HG03575 (cell line): Measurements from ENCODE around the gene MAT1A.
"Not testable (repeated sequence)": the region's sequence is repeated elsewhere in the genome, so short reads cannot be mapped to it uniquely, and the experiment has no call there.

Experiments
- ATAC-seq: cut with Tn5 transposase; IDR thresholded peaks from one replicate; pipeline ENCODE4 v1.9.1; 2021; ENCODE audit not compliant: unreplicated experiment, insufficient number of reproducible peaks, low FRiP score; ENCODE audit errors: extremely low read depth

MAT1A gene

DNA sequence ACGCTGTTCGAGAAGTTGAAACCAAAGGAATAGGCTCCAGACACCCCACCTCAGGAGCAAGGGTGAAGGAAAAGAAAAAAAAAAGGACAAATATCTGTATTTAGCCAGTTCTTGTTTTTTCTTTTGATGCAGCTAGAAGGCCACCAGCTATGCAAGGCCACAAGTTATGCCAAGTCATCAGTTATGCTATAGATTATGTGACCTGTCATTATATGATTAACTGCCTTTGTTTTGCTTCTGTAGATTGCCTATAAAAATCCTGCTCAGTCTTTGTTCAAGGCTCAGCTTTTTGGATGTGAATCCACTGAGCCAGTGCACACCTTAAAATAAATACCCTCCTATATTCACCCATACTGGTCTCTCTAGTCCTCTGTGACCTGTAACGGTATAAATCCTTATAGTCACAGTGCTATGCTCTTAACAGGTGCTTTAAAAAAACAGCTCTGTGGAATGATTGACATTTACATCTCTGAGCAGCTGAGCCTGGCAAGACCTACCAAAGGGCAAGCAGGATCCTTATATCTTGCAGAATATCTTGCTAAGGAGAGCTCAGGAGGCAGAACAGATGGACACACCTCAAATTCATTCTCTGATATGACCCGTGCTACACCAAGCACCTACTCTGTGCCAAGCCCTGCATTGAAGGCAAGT lies 20.4 kb downstream of the MAT1A start:
- ATAC-seq, result no peak

DNA sequence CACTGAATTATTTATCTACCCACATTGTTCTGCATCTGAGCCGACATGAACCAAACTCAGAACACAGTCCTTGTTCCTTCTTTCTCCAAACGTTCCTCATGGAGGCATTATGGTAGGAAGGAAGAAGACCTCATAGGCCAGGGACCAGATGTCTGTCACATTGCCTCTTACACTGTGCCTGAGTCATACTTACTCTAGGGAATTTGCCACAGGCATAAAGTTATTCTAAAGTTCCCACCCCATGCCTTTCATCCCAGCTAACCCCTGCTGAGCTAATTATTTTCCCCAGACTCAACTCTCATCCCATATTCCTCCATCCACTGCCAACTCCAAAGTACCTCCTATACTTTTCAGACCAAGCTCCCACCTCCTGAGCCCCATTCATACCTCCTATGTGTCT lies 21.2 kb downstream of the MAT1A start:
- no peak for ATAC-seq

DNA sequence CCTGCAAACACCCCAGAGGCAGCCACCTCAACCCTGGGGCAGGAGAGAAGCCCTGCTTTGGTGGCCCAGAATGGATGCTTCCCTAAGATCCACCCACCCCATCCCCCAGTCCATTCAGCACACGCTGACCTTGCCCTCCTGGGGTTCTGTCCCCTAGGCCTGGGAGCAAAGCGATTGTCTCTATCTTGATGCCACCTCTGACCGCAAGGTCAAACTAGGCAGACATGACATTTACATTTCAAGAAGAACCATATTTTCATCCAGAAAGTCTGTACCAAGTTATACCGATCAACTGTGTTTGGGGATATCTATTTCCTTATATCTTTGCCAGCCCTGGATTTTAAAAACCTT lies 23.0 kb downstream of the MAT1A start:
- no peak for ATAC-seq

DNA sequence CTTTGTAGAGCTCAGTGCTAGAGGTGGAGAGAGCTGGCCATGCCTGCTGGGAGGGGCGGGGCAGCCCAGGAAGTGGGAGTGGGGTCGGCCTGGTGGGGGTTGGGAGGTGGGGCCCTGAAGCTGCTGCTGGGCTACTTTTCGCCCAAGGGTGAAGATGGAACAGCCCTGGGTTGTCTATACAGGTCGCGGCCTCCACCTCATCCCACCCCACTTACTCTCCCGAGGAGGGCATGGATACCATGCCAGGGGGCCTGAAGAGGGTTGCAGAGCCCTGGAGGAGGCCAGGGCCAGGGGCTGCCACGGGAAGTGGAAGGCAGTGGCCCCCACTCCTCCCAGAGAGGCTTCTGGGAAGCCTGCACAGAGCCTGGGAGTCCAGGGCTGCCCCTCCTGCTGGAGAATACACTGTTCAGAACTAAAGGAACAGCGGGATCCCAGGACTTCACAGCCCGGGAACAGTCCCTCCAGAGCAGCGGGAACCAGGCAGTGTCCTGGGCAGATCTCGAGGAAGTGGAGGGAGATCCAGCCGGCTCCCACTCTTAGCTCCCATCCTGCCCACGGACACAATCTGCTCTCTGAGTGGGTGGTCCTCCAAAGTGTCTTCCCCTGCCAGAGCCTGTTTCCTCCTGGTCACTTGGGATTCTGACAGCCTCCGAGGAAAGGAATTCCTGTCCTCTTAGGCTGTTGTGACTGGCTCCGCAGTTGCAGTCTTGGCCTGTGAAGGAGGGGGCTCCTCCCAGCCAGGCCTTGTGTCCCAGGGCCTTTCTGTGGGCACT lies 23.5 kb downstream of the MAT1A start:
- ATAC-seq, result no peak

DNA sequence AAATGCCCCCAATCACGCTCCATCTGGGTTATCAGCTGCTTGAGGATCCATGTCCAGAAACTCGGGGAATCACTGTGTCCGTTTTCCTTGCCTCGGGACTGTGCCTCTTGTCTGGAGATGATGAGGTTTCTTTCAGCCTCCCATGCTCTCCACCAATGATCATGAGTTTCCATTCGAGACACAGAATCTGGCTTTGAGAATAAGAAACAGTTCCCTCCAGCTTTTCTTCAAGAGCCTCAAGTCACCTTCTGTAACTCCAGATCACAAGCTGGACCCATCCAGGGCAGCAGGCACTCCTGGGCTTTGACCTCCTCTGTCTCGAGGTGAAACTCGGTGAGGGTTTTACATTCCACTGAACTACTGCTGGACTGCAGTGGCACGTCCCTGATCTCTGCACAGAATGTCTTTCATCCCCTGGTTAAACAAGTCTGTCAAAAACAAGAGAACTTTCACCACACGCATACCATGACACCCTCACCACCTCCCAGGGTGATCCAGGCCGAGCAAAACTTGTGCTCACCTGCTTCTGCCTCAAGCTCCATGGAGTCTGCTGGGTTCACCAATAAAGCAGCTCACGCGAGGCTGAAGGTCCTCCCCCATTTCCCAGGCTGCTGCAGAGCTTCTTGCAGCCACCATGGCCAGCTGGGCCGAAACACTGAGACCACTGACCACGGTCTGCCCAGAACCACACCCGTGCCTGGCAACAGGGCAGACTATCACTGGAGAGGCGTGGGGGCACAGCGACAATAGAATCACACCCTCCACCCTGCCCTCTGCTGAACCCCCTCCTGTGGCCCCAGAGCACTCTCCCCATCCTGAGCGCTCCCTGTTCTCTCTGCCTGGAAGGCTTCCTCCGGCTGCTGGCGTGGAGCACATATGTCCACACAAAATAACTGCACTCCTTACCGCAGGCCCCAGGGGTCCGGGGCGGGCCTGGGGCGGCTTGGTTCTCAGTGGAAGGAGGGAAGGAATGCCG lies 25.1 kb downstream of the MAT1A start:
- ATAC-seq, result no peak

DNA sequence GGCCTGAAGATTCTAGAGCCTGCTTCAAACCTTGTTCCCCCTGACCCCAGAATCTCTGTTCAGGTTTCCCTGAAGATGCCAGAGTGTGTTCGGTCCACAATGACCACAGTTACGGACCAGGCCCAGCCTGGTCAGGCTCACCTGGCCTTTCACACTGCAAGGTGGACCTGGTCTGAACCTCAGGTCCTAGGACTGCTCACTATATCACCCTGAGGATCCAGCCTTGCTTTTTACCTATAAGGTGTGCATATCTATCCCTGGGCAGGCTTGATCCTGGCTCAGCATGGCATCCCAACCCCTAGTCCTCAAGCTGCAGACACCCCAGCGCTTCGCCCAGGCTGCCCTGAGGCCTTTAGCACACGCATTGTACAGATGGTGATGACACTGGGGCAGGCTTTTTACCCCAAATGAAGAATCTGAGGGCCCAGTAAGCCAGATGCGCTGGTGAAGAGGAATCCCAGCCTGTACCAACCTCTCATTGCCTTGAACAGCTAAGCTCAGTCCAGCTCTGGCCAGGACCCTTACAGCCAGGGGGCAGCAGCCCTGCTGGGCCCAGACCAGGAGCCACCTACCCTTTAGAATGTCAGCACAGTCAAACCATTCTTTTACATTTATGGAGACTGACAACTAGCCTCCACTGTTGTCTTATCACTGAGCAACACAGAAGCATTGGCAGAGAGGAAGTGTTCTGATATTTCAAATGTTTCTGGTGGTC lies 28.0 kb downstream of the MAT1A start:
- no peak for ATAC-seq

DNA sequence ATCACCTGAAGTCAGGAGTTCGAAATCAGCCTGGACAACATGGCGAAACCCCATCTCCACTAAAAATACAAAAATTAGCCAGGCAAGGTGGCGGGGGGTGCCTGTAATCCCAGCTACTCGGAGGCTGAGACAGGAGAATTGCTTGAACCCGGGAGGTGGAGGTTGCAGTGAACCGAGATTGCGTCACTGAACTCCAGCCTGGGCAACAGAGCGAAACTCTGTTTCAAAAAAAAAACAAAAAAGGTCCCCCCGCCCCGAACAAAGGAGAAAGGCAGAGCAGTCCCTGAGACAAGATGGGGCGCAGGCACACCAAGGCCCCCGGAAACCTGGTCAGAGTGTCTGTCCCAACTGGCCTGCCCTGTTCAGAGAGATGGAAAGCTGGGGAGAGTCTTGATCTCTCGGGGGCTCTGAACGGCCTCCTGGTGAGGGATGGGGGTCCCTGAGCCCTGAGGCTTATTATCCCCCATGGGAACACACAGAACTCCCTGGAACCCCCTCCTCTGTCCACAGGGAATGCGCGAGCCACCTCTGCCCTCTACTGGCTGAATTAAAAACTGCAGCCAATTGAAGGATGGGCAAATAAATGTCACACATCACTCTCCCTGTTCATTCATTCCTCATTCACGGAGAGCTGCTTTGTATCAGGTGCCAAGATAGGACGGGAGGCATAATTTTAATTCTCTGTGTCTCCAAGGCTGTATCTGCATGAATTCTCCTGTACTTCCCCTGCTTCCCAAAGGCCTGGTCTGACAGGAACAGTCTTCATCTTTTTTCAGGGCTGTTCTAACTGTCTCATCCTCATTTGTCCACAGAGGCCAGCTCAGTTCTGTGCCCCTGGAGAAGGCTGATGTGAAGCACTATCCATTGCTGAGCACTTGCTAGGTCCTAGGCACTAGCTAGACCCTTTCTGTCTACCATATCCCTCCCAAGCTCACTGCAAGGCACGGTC lies 28.9 kb downstream of the MAT1A start:
- no peak for ATAC-seq

DNA sequence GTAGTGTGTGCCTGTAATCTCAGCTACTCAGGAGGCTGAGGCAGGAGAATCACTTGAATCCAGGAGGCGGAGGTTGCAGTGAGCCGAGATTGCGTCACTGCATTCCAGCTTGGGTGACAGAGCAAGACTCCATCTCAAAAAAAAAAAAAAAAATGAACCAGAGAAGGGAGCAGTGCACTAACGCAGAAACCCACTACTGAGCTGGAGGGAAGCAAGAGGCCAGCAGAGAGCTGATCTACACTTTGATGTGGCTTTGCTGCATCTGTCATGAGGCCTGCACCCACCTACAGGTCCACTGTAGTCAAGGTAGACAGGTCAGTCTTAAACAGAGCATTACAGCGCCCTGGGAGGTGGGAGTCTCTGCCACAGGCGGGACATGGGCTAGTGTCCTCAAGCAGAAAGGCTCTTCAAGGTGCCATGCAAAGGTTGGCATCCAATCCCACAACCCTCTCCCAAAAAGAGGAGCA lies 30.0 kb downstream of the MAT1A start:
- no peak for ATAC-seq

DNA sequence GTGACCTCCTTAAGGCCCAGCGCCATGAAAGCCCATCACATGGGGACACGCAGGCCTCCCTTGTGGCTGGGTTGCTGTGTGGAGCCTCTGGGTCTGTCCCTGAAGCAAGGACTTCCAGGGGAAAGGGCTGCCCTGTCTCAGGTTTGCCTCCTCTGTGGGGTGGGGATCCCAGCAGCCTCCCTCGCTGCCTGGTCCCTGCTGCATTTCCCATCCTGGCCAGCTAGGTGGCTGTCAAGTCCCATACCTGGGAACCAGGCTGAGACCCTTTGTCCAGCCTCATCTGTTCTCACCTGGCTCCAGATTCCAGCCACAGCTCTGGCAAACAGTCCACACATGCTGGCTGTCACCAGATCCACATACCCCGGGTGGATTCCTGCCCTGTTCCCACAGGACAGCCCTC lies 32.7 kb downstream of the MAT1A start:
- ATAC-seq, result not testable (repeated sequence)

DNA sequence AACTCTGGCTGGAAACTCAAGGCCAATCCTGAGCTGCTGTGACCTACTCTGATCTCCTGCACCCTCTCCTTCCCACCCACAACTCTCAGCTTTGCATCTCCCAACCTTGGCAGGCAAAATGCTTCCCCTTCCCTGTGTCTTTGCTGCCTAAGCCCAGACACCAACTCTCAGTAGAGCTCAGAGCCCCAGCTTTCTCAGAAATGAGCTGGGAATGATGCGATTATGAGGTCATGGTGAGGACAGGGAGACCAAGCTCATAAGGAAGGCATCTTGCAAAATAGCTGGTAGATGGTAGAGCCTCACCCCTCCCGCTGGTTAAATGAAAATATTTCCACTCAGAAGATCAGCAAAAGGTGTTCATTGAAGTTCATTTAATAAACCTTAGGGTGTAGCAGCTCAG lies 34.7 kb downstream of the MAT1A start:
- ATAC-seq, result not testable (repeated sequence)

DNA sequence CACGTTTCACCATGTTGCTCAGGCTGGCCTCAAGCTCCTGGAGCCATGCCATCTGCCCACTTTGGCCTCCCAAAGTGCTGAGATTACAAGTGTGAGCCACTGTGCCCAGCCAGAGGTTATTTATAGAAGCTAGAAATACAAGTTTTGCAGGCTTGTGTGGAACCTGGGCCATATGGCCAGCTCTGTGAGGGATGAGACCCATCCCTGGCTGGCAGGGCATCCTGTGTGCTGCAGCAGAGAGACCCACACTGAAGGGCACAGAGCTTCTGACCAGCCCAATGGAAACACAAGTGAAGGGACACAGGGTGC lies 35.5 kb downstream of the MAT1A start:
- ATAC-seq, result not testable (repeated sequence)

DNA sequence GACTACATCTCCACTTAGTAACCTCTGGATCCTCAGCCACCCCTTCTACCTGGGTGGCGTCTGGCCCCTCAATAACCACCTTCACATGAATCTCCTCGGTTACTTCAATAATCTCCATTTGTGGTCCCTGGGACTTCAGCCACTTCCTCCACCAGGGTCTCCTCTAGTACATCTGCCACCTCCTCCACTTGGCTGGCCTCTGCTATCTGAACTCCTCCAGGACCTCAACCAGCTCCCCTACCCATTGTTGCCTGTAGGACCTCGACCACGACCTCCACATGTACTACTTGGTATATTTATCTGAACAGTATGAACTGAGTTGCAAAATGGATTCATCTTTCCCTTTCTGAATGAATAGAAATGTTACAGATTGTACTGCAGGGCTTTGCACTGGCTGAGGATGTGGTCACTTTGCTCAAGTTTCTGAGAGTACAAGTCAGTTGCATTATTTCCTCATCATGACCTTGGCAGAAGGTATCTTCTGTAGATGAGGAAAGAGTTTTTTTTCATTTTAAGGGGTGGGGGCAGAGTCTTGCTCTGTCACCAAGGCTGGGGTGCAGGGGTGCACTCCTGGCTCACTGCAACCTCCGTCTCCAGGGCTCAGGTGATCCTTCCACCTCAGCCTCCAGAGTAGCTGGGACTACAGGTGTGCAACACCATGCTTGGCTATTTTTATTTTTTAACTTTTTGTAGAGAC lies 36.0 kb downstream of the MAT1A start:
- ATAC-seq, result peak; percentile 63

DNA sequence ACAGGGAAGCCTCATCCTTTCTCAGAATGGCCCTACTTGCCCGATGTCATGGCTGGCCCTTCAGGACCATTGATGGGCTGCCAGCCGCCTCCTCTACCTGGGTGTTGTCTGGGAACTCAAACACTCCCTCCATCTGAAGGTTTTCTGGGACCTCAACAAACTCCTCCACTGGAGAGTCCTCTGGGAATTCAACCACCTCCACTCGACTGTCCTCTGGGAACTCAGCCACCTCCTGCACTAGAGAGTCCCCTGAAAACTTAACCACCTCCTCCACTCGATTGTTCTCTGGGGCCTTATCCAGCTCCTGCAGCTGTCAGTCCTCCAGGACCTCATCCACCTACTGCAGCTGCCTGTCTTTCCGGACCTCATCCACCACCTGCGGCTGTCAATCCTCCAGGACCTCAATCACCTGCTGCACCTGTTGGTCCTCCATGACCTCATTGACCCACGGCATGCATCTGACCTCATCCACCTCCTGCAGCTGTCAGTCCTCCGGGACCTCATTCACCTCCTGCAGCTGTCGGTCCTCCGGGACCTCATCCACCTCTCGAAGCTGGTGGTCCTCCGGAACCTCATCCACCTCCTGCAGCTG lies 37.1 kb downstream of the MAT1A start:
- ATAC-seq, result no peak

DNA sequence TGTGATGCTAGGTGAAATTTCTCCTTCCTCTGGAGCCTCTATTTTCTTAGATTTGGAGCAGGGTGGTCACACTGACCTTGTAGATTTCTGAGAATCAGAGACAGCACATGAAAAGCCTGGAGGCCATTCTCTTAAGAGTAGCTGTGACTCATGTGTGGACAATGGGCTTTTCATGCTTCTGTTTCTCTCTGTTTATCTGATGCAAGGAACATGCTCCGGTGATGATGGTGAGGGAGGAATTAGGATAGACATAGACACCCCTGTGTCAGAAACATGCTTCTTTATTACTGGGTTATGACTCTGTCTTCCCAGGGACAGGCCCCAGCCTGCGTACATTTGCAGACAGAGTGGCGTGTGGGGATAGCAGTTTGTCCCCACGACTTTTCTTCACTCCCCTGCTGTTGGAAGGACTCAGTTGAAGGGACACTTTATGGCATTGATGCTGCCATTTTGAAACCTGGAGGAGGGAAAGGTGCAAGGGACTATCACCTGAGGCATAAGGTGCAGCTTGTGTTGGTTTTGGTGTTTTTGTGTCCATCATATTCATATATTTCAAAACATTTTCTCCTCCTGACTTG lies 37.7 kb downstream of the MAT1A start:
- ATAC-seq, result not testable (repeated sequence)

DNA sequence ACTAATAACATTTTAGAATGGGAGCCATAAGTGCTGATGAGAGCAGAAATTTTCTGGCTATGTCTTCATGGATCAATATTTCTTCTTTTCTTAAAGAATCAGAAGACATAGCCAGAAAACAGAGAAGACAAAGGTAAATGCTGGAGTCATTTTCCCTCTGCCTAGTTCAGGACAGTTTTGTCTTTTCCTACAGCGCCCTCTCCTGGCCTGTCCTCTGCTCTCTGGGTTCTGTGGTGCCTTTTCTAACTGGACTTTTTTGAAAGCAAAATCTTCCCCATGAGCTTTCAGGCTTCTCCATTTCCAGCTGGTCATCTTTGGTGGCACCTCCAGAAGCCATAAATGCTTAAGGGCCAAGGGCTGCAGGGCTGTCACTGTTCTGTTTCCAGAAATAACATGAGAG lies 39.1 kb downstream of the MAT1A start:
- not testable (repeated sequence) for ATAC-seq

DNA sequence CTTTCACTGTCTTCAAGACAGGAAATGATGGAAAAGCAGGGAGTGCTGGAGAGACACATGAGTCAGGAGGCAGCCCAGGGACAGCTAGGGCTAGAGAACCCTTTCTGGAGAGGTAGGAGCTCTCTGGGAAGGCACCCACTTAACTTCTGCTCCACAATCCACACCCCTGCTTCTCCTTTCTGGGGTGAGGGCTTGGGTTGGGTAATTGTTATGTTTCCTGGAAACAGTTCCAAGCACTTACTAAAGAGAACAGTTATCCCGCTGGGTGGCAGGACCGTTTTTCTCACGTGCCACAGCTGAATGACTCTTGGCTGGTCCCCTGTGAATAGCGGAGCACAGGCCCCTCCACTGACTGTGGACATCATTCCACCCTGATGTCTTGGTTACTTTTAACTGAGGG lies 39.6 kb downstream of the MAT1A start:
- ATAC-seq, result not testable (repeated sequence)

DNA sequence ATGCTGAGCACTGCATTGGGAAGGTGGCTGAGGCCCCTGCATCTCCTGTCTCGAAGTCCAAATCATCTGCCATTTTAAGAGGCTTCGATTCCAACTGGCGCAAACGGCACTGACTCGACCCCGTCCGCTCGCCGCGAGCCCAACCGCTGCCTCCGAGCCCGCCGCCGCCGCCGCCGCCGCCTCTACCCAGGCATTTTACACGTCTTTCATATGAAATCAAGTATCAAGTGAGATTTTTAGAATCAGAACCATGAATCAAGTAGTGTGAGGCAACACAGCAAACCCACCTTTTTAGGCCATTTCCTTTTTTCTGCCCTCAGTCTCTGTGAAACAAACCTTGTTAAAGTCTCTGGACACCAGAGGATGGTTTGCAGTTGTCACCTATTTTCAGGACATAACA lies 41.8 kb downstream of the MAT1A start:
- not testable (repeated sequence) for ATAC-seq
